ENCODE results near the gene HABP2.
A peak's percentile ranks its signal among the peaks of the same experiment; 100 is the strongest.

HABP2 gene

GRCh38 chr10:113552701-113553100 is at the start of gene HABP2:
HABP2 (plus strand) TSS chr10:113553053; CDS start chr10:113553122, 69 bp downstream.
- Mint-ChIP-seq H3K27me3 (peaks cover 31% of the 10 kb centered on the region), H3K4me1 (peaks cover 6% of the 10 kb centered on the region), H3K9me3 (no peaks in the 10 kb centered on the region), H3K4me3 (no peak within 1 kb of the TSS), H3K36me3 (no peaks in the 10 kb centered on the region), H3K27ac (no peak within 1 kb of the TSS)
- no peak for ATAC-seq

GRCh38 chr10:113503930-113504329 is 48.9 kb upstream of the HABP2 start:
- Mint-ChIP-seq H3K9me3 (no peaks in the 10 kb centered on the region), H3K27ac (no peak overlapping the region), H3K4me3 (no peak overlapping the region), H3K36me3 (no peaks in the 10 kb centered on the region), H3K27me3 (no peaks in the 10 kb centered on the region), H3K4me1 (no peaks in the 10 kb centered on the region)
- no peak for ATAC-seq

DNA sequence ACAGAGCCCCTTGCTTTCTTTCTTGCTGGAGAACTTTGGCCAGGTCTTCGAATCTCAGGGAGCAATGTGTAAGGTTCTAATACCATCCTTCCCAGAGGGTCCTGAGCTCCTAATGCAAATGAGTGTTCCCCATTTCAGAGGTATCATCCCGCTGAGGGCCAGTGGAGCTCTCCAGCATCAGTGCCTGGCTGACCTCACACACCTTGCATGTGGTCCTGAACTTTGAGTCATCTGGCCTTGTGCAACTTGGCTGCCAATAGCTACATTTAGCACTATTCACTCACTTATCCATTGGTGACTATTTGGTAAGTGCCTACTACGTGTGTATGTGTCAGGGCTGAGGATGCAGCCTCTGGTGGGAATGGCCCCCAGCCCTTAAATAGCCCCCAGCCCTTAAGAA is 48.4 kb upstream of the HABP2 start:
- H3K4me3 Mint-ChIP-seq, result no peak overlapping the region
- ATAC-seq, result no peak
- H3K27ac Mint-ChIP-seq, result no peak overlapping the region
- H3K9me3 Mint-ChIP-seq, result no peaks in the 10 kb centered on the region
- H3K4me1 Mint-ChIP-seq, result no peaks in the 10 kb centered on the region
- no peaks in the 10 kb centered on the region for H3K36me3 Mint-ChIP-seq
- no peaks in the 10 kb centered on the region for H3K27me3 Mint-ChIP-seq

DNA sequence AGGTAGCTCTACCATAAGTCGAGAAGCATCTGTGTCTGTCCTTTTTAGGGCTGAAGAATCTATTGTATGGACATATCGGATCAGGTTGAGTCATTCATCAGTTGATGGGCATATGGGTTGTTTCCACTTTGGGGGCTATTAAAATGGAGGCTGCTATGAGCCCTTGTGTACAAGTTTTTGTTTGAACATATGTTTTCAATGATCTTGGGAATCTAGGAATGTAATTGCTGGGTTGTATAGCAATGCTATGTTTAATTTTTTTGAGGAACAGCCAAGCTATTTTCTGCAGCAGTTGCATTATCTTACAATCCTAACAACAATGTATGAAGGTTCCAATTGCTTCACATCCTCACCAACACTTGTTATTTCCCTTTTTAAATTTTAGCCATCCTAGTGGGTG is 46.4 kb upstream of the HABP2 start:
- H3K27ac Mint-ChIP-seq, result no peak overlapping the region
- H3K36me3 Mint-ChIP-seq, result no peaks in the 10 kb centered on the region
- no peak overlapping the region for H3K4me3 Mint-ChIP-seq

DNA sequence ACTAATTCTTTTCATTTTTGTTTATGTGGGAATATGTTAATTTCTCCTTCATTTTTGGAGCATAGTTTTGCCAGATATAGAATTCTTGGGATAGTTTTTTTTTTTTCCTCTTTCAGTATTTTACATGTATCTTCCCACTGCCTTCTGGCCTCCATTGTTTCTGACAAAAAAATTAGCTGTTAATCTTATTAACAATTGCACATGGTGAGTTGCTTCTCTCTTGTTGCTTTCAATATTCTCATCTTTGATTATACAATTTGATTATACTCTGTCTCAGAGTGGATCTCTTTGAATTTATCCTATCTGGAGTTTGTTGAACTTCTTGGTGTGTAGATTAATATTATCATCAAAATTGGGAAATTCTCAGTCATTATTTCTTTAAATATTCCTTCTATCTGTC is 41.4 kb upstream of the HABP2 start:
- no peaks in the 10 kb centered on the region for H3K4me1 Mint-ChIP-seq
- no peaks in the 10 kb centered on the region for H3K27me3 Mint-ChIP-seq
- H3K27ac Mint-ChIP-seq, result no peak overlapping the region
- no peak overlapping the region for H3K4me3 Mint-ChIP-seq
- no peak for ATAC-seq
- no peaks in the 10 kb centered on the region for H3K36me3 Mint-ChIP-seq
- H3K9me3 Mint-ChIP-seq, result peaks cover 15% of the 10 kb centered on the region

More for the DNA sequence above, 46.4 kb upstream of the HABP2 start:
- no peaks in the 10 kb centered on the region for H3K27me3 Mint-ChIP-seq
- peaks cover 6% of the 10 kb centered on the region for H3K9me3 Mint-ChIP-seq
- no peak for ATAC-seq
- H3K4me1 Mint-ChIP-seq, result no peaks in the 10 kb centered on the region

GRCh38 chr10:113515161-113515560 is 37.7 kb upstream of the HABP2 start:
- Mint-ChIP-seq H3K36me3 (no peaks in the 10 kb centered on the region), H3K4me1 (no peaks in the 10 kb centered on the region), H3K4me3 (no peak overlapping the region), H3K9me3 (peaks cover 15% of the 10 kb centered on the region), H3K27ac (no peak overlapping the region), H3K27me3 (peaks cover 12% of the 10 kb centered on the region)
- no peak for ATAC-seq

DNA sequence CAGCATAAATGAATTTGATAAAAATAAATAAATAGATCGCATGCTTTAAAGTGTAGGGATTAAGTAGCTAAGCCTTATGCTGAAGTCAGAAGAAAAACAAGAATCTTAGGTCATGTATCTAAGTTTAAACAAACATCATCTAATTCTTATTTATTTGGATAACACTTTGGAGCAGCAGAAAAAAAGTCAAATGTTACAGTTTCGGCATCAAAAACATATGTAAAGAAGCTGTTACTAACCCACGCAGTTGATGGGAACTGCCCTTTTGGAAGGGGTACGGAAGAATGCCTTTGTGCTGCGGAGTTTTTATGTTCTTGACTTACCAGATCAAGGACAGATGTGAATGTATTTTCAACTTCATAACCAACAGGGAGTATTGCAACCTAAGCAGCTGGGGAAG is 37.3 kb upstream of the HABP2 start:
- ATAC-seq, result no peak
- Mint-ChIP-seq H3K4me3 (no peak overlapping the region), H3K9me3 (peaks cover 12% of the 10 kb centered on the region), H3K36me3 (no peaks in the 10 kb centered on the region), H3K4me1 (no peaks in the 10 kb centered on the region), H3K27me3 (peaks cover 14% of the 10 kb centered on the region), H3K27ac (no peak overlapping the region)

DNA sequence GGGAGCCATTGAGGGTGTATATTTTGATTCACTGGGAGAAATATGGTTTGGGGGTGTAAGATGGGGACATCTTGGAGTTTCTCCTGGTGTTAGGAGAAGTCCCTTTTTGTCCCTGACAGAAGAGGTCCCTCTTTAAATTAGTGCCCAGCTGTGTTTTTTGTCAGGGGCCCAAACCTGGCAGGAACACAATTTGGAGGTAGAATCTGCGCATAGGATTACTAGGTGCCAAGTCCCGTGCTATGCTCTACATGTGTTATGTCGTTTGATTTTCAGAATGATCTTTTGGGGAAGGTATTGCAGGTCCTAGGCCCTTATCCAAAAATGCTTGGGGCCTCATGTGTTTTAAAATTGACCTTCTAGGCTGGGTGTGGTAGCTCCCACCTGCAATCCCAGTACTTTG is 36.8 kb upstream of the HABP2 start:
- no peaks in the 10 kb centered on the region for H3K4me1 Mint-ChIP-seq
- no peak for ATAC-seq
- H3K36me3 Mint-ChIP-seq, result no peaks in the 10 kb centered on the region

GRCh38 chr10:113517165-113517900 is 35.5 kb upstream of the HABP2 start:
- ATAC-seq, result peak; percentile 53
- no peak overlapping the region for H3K27ac Mint-ChIP-seq
- H3K4me1 Mint-ChIP-seq, result no peaks in the 10 kb centered on the region
- H3K27me3 Mint-ChIP-seq, result peaks cover 23% of the 10 kb centered on the region
- H3K4me3 Mint-ChIP-seq, result no peak overlapping the region
- peaks cover 3% of the 10 kb centered on the region for H3K9me3 Mint-ChIP-seq
- no peaks in the 10 kb centered on the region for H3K36me3 Mint-ChIP-seq

More for the DNA sequence above, 36.8 kb upstream of the HABP2 start:
- Mint-ChIP-seq H3K4me3 (no peak overlapping the region), H3K27ac (no peak overlapping the region), H3K9me3 (peaks cover 11% of the 10 kb centered on the region), H3K27me3 (peaks cover 19% of the 10 kb centered on the region)

DNA sequence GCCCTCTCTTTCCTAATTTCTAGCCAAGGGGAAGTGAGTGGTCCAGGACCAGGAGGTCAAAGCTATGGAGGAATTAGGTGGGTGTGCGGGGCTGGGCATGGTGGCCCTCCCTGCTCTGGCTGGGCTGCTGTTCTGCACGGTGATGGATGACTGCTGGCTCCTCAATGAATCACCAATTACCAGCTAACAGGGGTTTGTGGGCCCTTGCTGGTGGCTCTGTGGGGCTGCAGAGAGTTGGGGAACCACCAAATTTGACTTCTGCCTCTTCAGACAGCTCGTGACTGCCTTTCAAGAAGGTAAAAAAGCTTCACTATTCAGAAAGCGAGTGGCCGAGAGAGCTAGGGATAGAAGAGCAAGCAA is 35.0 kb upstream of the HABP2 start:
- Mint-ChIP-seq H3K36me3 (no peaks in the 10 kb centered on the region), H3K4me1 (no peaks in the 10 kb centered on the region), H3K4me3 (no peak overlapping the region), H3K27ac (no peak overlapping the region), H3K9me3 (peaks cover 3% of the 10 kb centered on the region), H3K27me3 (peaks cover 29% of the 10 kb centered on the region)
- ATAC-seq, result peak; percentile 22

- Mint-ChIP-seq H3K4me1 (no peaks in the 10 kb centered on the region), H3K27ac (no peak overlapping the region), H3K27me3 (peaks cover 34% of the 10 kb centered on the region), H3K9me3 (peaks cover 3% of the 10 kb centered on the region), H3K4me3 (no peak overlapping the region), H3K36me3 (no peaks in the 10 kb centered on the region)
- ATAC-seq, result no peak
These were observed 34.4 kb upstream of the HABP2 start for GRCh38 chr10:113518415-113518814.

GRCh38 chr10:113518816-113519591 is 33.8 kb upstream of the HABP2 start:
- Mint-ChIP-seq H3K27me3 (peaks cover 35% of the 10 kb centered on the region), H3K27ac (no peak overlapping the region), H3K9me3 (peaks cover under 1% of the 10 kb centered on the region), H3K4me1 (no peaks in the 10 kb centered on the region), H3K4me3 (no peak overlapping the region), H3K36me3 (no peaks in the 10 kb centered on the region)
- ATAC-seq, result no peak

DNA sequence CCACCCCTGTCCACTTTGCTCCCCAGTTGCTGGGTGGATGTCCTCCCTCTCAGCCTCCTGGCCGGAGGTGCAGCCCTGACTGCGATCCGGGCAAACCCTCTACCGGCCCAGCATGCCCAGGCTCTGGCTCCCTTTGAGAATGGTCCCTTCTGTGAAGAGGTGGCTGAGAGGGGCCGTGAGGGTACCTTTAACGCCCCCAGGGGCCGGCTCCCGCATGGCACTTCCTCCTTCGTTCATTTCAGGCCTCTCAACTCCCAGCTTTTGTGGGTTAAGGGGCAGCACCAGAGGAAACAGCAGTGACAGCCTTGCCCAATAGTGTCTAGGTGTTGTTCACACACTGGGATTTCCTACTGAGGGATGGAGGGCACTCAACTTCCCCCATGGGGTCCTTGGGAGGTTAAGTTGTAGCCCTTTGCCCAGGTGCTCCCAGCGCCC is 33.2 kb upstream of the HABP2 start:
- Mint-ChIP-seq H3K4me3 (no peak overlapping the region), H3K27ac (no peak overlapping the region), H3K4me1 (no peaks in the 10 kb centered on the region), H3K36me3 (no peaks in the 10 kb centered on the region), H3K27me3 (peaks cover 35% of the 10 kb centered on the region), H3K9me3 (no peaks in the 10 kb centered on the region)
- ATAC-seq, result no peak

DNA sequence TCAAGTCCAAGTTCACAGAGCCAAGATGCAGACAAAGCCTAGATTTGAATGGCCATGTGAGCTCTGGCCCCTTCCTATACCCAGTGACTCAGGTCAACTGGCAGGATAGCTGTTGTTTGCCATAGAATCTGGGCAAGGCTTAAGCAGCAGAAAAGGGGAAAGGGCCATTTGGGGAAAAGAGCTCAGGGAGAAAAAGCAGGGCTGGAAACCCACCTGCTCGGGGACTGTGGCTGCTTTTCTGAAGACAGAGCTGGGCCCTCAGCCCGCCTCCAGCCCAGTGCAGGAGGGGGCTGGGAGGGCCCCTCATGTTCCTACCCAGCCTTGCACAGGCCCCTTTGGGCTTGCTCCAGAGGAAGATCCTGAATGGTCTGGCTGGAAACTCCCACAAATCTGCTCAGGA is 32.6 kb upstream of the HABP2 start:
- Mint-ChIP-seq H3K4me1 (no peaks in the 10 kb centered on the region), H3K4me3 (no peak overlapping the region), H3K9me3 (no peaks in the 10 kb centered on the region), H3K27me3 (peaks cover 35% of the 10 kb centered on the region), H3K36me3 (no peaks in the 10 kb centered on the region), H3K27ac (no peak overlapping the region)
- no peak for ATAC-seq

GRCh38 chr10:113520690-113521474 is 32.0 kb upstream of the HABP2 start:
- Mint-ChIP-seq H3K36me3 (no peaks in the 10 kb centered on the region), H3K9me3 (no peaks in the 10 kb centered on the region), H3K27ac (no peak overlapping the region), H3K4me3 (no peak overlapping the region), H3K4me1 (no peaks in the 10 kb centered on the region), H3K27me3 (peaks cover 35% of the 10 kb centered on the region)
- ATAC-seq, result no peak
